Measurements from ENCODE around the gene ESD. TPM values are rescaled to one million over a fixed set of nuclear protein-coding genes. Genes with fewer than 3 reads are reported as not detected.

The ESD gene
- total RNA-seq, 1 experiment from 2014 or later, result 78.8 TPM

- H3K9me3 Mint-ChIP-seq, result no peaks in the 10 kb centered on the region; a peak in 2 of 5 replicates
Observed at GRCh38 chr13:46745706-46746105, 51.3 kb downstream of the ESD start.

More at GRCh38 chr13:46745706-46746105, 51.3 kb downstream of the ESD start:
- Histone ChIP-seq H2BK12ac (ENCODE audit: insufficient read length, low read depth, low read length) (no peak overlapping the region), H4K91ac (ENCODE audit: insufficient read length, low read depth, low read length) (no peak overlapping the region), H3K23ac (ENCODE audit: insufficient read length, low read depth, low read length) (no peak overlapping the region), H3K23me2 (ENCODE audit: insufficient read length, low read depth, low read length, poor library complexity, severe bottlenecking) (no peaks in the 10 kb centered on the region), H3T11ph (ENCODE audit: low read length) (no peak overlapping the region), H4K8ac (replicated peaks; ENCODE audit: insufficient read length, low read depth, low read length) (no peak overlapping the region), H3K27me3 (ENCODE audit: insufficient read depth, low read length) (no peaks in the 10 kb centered on the region; the same call in 1 of the 2 replicates), H3K9ac (ENCODE audit: extremely low read depth, insufficient read length, low read length) (no peak overlapping the region), H2BK20ac (ENCODE audit: low read depth, low read length, poor library complexity, severe bottlenecking) (no peak overlapping the region), H2BK120ac (ENCODE audit: low read depth, low read length, poor library complexity, severe bottlenecking) (no peak overlapping the region), H3K4me1 (ENCODE audit: insufficient read depth, low read length) (no peaks in the 10 kb centered on the region), H2BK5ac (ENCODE audit: insufficient read length, low read length) (no peak overlapping the region), H4K20me1 (ENCODE audit: control insufficient read depth, insufficient read depth, insufficient read length) (no peaks in the 10 kb centered on the region), H3K9me3 (ENCODE audit: control insufficient read depth, low read depth, low read length) (no peaks in the 10 kb centered on the region), H3K56ac (ENCODE audit: insufficient read length, low read depth, low read length) (no peak overlapping the region), H2AK5ac (ENCODE audit: insufficient read length, low read length) (no peak overlapping the region), H3K4ac (ENCODE audit: low read depth, low read length) (no peak overlapping the region), H4K5ac (ENCODE audit: insufficient read length, low read depth, low read length) (no peak overlapping the region), H3K27ac (ENCODE audit: insufficient read length, low read depth, low read length) (no peak overlapping the region), H3K4me2 (ENCODE audit: insufficient read depth, insufficient read length, low read length) (no peak overlapping the region), H3K14ac (ENCODE audit: insufficient read depth, low read length) (no peak overlapping the region), H2BK15ac (ENCODE audit: low read depth, low read length) (no peak overlapping the region), H3K79me1 (ENCODE audit: insufficient read depth, low read depth, low read length, poor library complexity, severe bottlenecking) (no peaks in the 10 kb centered on the region), H2AFZ (ENCODE audit: low read length) (no peak overlapping the region), H3K79me2 (ENCODE audit: insufficient read depth, low read length) (no peaks in the 10 kb centered on the region), H3K18ac (ENCODE audit: insufficient read length, low read depth, low read length) (no peak overlapping the region)
- DNase-seq, result no peak
- Mint-ChIP-seq H3K36me3 (ENCODE audit: insufficient read depth in 1 of 3, low read depth in 3 of 3) (peaks cover 8 to 16% (median 14%) of the 10 kb centered on the region in 3 experiments; a peak in 5 of 7 replicates), H3K4me3 (no peak overlapping the region), H3K27me3 (ENCODE audit: low read depth) (no peaks in the 10 kb centered on the region), H3K27ac (0 out of 7 replicates have a peak overlapping the region, but pooled peaks of 1 of the 3 experiments have one; percentile 25), H3K4me1 (no peaks in the 10 kb centered on the region)
- no CpG with 5 or more reads among the region's 4 CpGs for WGBS (ENCODE audit: extremely low coverage, insufficient read length, low lambda C conversion rate)
- TF ChIP-seq, protein P1, sequence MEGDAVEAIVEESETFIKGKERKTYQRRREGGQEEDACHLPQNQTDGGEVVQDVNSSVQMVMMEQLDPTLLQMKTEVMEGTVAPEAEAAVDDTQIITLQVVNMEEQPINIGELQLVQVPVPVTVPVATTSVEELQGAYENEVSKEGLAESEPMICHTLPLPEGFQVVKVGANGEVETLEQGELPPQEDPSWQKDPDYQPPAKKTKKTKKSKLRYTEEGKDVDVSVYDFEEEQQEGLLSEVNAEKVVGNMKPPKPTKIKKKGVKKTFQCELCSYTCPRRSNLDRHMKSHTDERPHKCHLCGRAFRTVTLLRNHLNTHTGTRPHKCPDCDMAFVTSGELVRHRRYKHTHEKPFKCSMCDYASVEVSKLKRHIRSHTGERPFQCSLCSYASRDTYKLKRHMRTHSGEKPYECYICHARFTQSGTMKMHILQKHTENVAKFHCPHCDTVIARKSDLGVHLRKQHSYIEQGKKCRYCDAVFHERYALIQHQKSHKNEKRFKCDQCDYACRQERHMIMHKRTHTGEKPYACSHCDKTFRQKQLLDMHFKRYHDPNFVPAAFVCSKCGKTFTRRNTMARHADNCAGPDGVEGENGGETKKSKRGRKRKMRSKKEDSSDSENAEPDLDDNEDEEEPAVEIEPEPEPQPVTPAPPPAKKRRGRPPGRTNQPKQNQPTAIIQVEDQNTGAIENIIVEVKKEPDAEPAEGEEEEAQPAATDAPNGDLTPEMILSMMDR (conservative IDR thresholded peaks at IDR 0.05), result no peak
